Ovary (tissue), 9 donors: ENCODE measurements around the gene CDC42EP4. TPM values are rescaled to one million over a fixed set of nuclear protein-coding genes. Genes with fewer than 3 reads are reported as not detected.

Source experiments
- DNase-seq, 5 donors: peaks; one replicate each; pipeline ENCODE4 v3.0.0-alpha.2; 2019 to 2020
- H3K27ac ChIP-seq, 2 donors: fragments of 200-600 bp; one replicate each; pipeline versions ENCODE4 v1.5.1 to v1.8.0; 2019 to 2022
- H3K27me3 ChIP-seq: fragments of 200-600 bp; one replicate; pipeline ENCODE4 v1.8.0; 2022
- H3K36me3 ChIP-seq: fragments of 200-600 bp; sonication (generic); one replicate; pipeline ENCODE4 v1.5.1; 2019
- H3K4me1 ChIP-seq: one replicate; pipeline ENCODE4 v1.8.1; 2013; ENCODE audit warnings: mild to moderate bottlenecking, moderate library complexity; ENCODE audit not compliant: insufficient read depth
- H3K4me3 ChIP-seq: fragments of 200-600 bp; sonication (generic); one replicate; pipeline ENCODE4 v1.5.1; 2017
- H3K9me3 ChIP-seq, 2 donors: fragments of 200-600 bp in 1 of 2; sonication (generic) in 1 of 2; one replicate each; pipeline versions ENCODE4 v1.5.1 to v1.8.1; 2013 to 2019; ENCODE audit warnings: mild to moderate bottlenecking in 1 of 2, moderate library complexity in 1 of 2
- CTCF ChIP-seq, 3 donors: fragments of 450-650 bp in 2 of 3; fragments of 200-600 bp in 1 of 3; IDR thresholded peaks; one replicate each; pipeline versions ENCODE4 v1.5.1 to v1.8.0; 2016 to 2022; ENCODE audit warnings: antibody characterized with exemption in 3 of 3, mild to moderate bottlenecking in 1 of 3
- EP300 ChIP-seq: sonication (generic); formaldehyde crosslinking; IDR thresholded peaks from one replicate; pipeline ENCODE4 v1.6.1; 2017; ENCODE audit warnings: antibody characterized with exemption
- POLR2A ChIP-seq: fragments of 450-650 bp; IDR thresholded peaks from one replicate; pipeline ENCODE4 v1.6.1; 2017; ENCODE audit warnings: antibody characterized with exemption, mild to moderate bottlenecking, moderate library complexity
- WGBS, 3 donors: extraction: QIAGEN DNeasy Blood & Tissue Kit in 1 of 3; methylation state at CpG; one replicate each; pipeline versions ENCODE4 v1.1.5 to v1.1.7; 2013 to 2017; 5-methylcytosine and 5-hydroxymethylcytosine counted together
- intact Hi-C, 4 donors: fragments of 100-400 bp; cut with DNase I; formaldehyde crosslinking; loops; one replicate each; pipeline versions ENCODE4 v1.11.0 to v1.15.1; 2022 to 2023
- polyA plus RNA-seq, 2 donors: library from polyadenylated mRNA; stranded (reverse); fragments of 200-250 nt in 1 of 2; fragments of 350-450 nt in 1 of 2; fragmentation: Illumina TruSeq in 1 of 2; extraction: RNeasy Lipid Tissue Mini Kit (QIAGEN cat#74804) in 1 of 2; gene quantifications; one replicate each; pipeline ENCODE4 v1.2.3, GENCODE V29; 2013 to 2014
- total RNA-seq, 7 donors: library from RNA; depleted of rRNA in 2 of 7; stranded (reverse); fragments of >200 nt in 2 of 7; fragmentation: NEBNext Ultra II Directional in 3 of 7; extraction: Animal tissue kit (Norgen Biotek cat#: 25700) in 3 of 7; gene quantifications; one replicate each; pipeline versions ENCODE4 v1.1.0 to v1.2.4, GENCODE V29; 2016 to 2023
- donor health status: DM: no; HTN: no; CAD: no; lungs with moderate emphysema.
- donor health status: DM: no; HTN: no; CAD: no.
- donor health status: Bipolar disorder and iron deficiency.
- donor health status: DM: yes; HTN: yes; CAD: no.
- donor health status: DM: no; HTN: no; CAD: no.
- donor health status: DM: yes; HTN: yes; CAD: no.

The CDC42EP4 gene
- total and polyA plus RNA-seq, 9 donors: 59.0 to 171 (median 106) TPM

GRCh38 chr17:73278049-73278464 is 33.7 kb downstream of the CDC42EP4 start:
- peak in 2 of 5 donors; percentile 54 to 55 for DNase-seq
- 20 to 32% (median 27%) methylated on average over 7 of the region's 7 CpGs for WGBS, 3 donors

GRCh38 chr17:73274490-73274889 is 37.3 kb downstream of the CDC42EP4 start:
- TF ChIP-seq EP300: no peak
- no peak for TF ChIP-seq CTCF (IDR thresholded peaks at IDR 0.05)
- no peak for TF ChIP-seq POLR2A
- Histone ChIP-seq H3K4me1 (peaks cover 16% of the 10 kb centered on the region), H3K27me3 (no peaks in the 10 kb centered on the region), H3K27ac (no peak overlapping the region), H3K36me3 (no peaks in the 10 kb centered on the region), H3K4me3 (no peak overlapping the region), H3K9me3 (no peaks in the 10 kb centered on the region)
- DNase-seq: no peak
- intact Hi-C loops: no loop called here
- 97 to 98% (median 97%) methylated on average over 4 of the region's 4 CpGs for whole genome bisulfite sequencing, 3 donors

More at GRCh38 chr17:73278049-73278464, 33.7 kb downstream of the CDC42EP4 start:
- TF ChIP-seq EP300 (no peak), POLR2A (no peak), CTCF (IDR thresholded peaks at IDR 0.05) (no peak)
- Histone ChIP-seq H3K9me3 (no peaks in the 10 kb centered on the region), H3K4me1 (peaks cover 29% of the 10 kb centered on the region), H3K27ac (peak overlapping the region in 1 of 2 donors; percentile 83), H3K27me3 (no peaks in the 10 kb centered on the region), H3K36me3 (no peaks in the 10 kb centered on the region), H3K4me3 (no peak overlapping the region)
- intact Hi-C loops: loop anchor here in 1 of 4 donors (2.0 kb wide), 1 partner anchor 33 kb away; no protein-coding TSS in a partner anchor

GRCh38 chr17:73272906-73273218 is 38.9 kb downstream of the CDC42EP4 start:
- Histone ChIP-seq H3K9me3 (no peaks in the 10 kb centered on the region), H3K27me3 (no peaks in the 10 kb centered on the region), H3K4me3 (no peak overlapping the region), H3K4me1 (peaks cover 8% of the 10 kb centered on the region), H3K27ac (no peak overlapping the region), H3K36me3 (no peaks in the 10 kb centered on the region)
- WGBS, 3 donors: 77 to 91% (median 84%) methylated on average over 8 of the region's 8 CpGs
- no peak for DNase-seq
- intact Hi-C loops: no loop called here
- TF ChIP-seq POLR2A (no peak), CTCF (IDR thresholded peaks at IDR 0.05) (no peak), EP300 (no peak)

- WGBS, 3 donors: 94 to 96% (median 96%) methylated on average over 9 of the region's 9 CpGs
- Histone ChIP-seq H3K36me3 (no peaks in the 10 kb centered on the region), H3K4me1 (peaks cover 2% of the 10 kb centered on the region), H3K27me3 (no peaks in the 10 kb centered on the region), H3K9me3 (no peaks in the 10 kb centered on the region), H3K27ac (no peak overlapping the region), H3K4me3 (no peak overlapping the region)
- intact Hi-C loops: no loop called here
- DNase-seq: no peak
- TF ChIP-seq EP300 (no peak), POLR2A (no peak), CTCF (IDR thresholded peaks at IDR 0.05) (no peak)
Observed at GRCh38 chr17:73271072-73271471, 40.7 kb downstream of the CDC42EP4 start.
